Measurements from ENCODE around the gene NLN.

- TF ChIP-seq, protein P1, sequence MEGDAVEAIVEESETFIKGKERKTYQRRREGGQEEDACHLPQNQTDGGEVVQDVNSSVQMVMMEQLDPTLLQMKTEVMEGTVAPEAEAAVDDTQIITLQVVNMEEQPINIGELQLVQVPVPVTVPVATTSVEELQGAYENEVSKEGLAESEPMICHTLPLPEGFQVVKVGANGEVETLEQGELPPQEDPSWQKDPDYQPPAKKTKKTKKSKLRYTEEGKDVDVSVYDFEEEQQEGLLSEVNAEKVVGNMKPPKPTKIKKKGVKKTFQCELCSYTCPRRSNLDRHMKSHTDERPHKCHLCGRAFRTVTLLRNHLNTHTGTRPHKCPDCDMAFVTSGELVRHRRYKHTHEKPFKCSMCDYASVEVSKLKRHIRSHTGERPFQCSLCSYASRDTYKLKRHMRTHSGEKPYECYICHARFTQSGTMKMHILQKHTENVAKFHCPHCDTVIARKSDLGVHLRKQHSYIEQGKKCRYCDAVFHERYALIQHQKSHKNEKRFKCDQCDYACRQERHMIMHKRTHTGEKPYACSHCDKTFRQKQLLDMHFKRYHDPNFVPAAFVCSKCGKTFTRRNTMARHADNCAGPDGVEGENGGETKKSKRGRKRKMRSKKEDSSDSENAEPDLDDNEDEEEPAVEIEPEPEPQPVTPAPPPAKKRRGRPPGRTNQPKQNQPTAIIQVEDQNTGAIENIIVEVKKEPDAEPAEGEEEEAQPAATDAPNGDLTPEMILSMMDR (conservative IDR thresholded peaks at IDR 0.05) = no peak
- no peak for TF ChIP-seq ZFX (IDR thresholded peaks at IDR 0.05)
These were observed 100.7 kb downstream of the NLN start for GRCh38 chr5:65822710-65823109.
